IMR-90 (cell line): ENCODE data around the gene CD44. TPM values are rescaled to one million over a fixed set of nuclear protein-coding genes. Genes with fewer than 3 reads are reported as not detected.

Experiments used
- ATAC-seq: fragments of 200-7000 bp; cut with Tn5 transposase; 2 replicates; pipeline ENCODE4 v1.9.1; 2020; ENCODE audit warnings: low read depth, mild to moderate bottlenecking, moderate library complexity
- BruUV-seq: library from RNA; stranded (reverse); fragments of 400-500 nt; replicated peaks from 2 replicates; lab custom pipeline; 2021; lab: Mats Ljungman, UMichigan
- CTCF ChIA-PET: fragments of 300-600 bp; formaldehyde crosslinking; extraction: SDS; loops from one replicate; lab custom pipeline; 2021; ENCODE audit warnings: antibody characterized with exemption; lab: Yijun Ruan, JAX
- POLR2A ChIA-PET: fragments of 300-600 bp; sonication (Branson Sonifier 250); formaldehyde crosslinking; loops from one replicate; lab custom pipeline; 2022; ENCODE audit warnings: antibody characterized with exemption; ENCODE audit not compliant: unreplicated experiment; lab: Charles Lee
- DNase-seq: peaks from one replicate; pipeline ENCODE4 v3.0.0; 2013
- H2AFZ ChIP-seq: replicated peaks from 2 replicates; pipeline ENCODE3; 2013; ENCODE audit warnings: low read length, mild to moderate bottlenecking; ENCODE audit not compliant: poor library complexity
- H2AK5ac ChIP-seq: 2 replicates; pipeline ENCODE4 v1.6.1; 2013; ENCODE audit warnings: low read depth, low read length, inconsistent platforms
- H2AK9ac ChIP-seq: replicated peaks from 2 replicates; pipeline ENCODE3; 2013; ENCODE audit warnings: mild to moderate bottlenecking, low read depth, low read length, moderate library complexity; ENCODE audit not compliant: poor library complexity
- H2BK120ac ChIP-seq: 2 replicates; pipeline ENCODE4 v1.6.1; 2013; ENCODE audit warnings: low read depth, low read length, inconsistent platforms
- H2BK15ac ChIP-seq: 3 replicates; pipeline ENCODE4 v1.6.1; 2013; ENCODE audit warnings: low read depth, low read length, inconsistent platforms
- H2BK20ac ChIP-seq: 2 replicates; pipeline ENCODE4 v1.6.1; 2013; ENCODE audit warnings: low read depth, mild to moderate bottlenecking, inconsistent platforms, low read length, moderate library complexity
- H2BK5ac ChIP-seq: 2 replicates; pipeline ENCODE4 v1.6.1; 2013; ENCODE audit warnings: mild to moderate bottlenecking, low read depth, low read length, inconsistent platforms; ENCODE audit not compliant: poor library complexity, severe bottlenecking
- H3K14ac ChIP-seq: replicated peaks from 2 replicates; pipeline ENCODE4 v1.6.1; 2013; ENCODE audit warnings: low read depth, low read length, inconsistent platforms
- H3K18ac ChIP-seq: 2 replicates; pipeline ENCODE4 v1.6.1; 2013; ENCODE audit warnings: low read depth, low read length, control low read depth
- H3K23ac ChIP-seq: 2 replicates; pipeline ENCODE4 v1.6.1; 2013; ENCODE audit warnings: low read depth, low read length, inconsistent platforms
- H3K27ac ChIP-seq: 2 replicates; pipeline ENCODE4 v1.5.1; 2013; ENCODE audit warnings: mild to moderate bottlenecking, control low read depth, low read length; ENCODE audit not compliant: insufficient read depth
- H3K27me3 ChIP-seq: 2 replicates; pipeline ENCODE4 v1.6.1; 2013; ENCODE audit warnings: low read length; ENCODE audit not compliant: control insufficient read depth, insufficient read depth
- H3K36me3 ChIP-seq: 2 replicates; pipeline ENCODE4 v1.6.1; 2013; ENCODE audit warnings: low read length, mixed read lengths; ENCODE audit not compliant: control insufficient read depth, insufficient read depth
- H3K4ac ChIP-seq: 2 replicates; pipeline ENCODE4 v1.6.1; 2013; ENCODE audit warnings: low read depth, low read length, inconsistent platforms
- H3K4me1 ChIP-seq: 2 replicates; pipeline ENCODE4 v1.6.1; 2013; ENCODE audit warnings: low read length, mixed read lengths; ENCODE audit not compliant: control insufficient read depth, insufficient read depth
- H3K4me2 ChIP-seq: 2 replicates; pipeline ENCODE4 v1.6.1; 2013; ENCODE audit warnings: low read depth, mild to moderate bottlenecking, control low read depth, low read length, moderate library complexity
- H3K4me3 ChIP-seq: 2 replicates; pipeline ENCODE4 v1.5.1; 2013; ENCODE audit warnings: low read depth, mild to moderate bottlenecking, control low read depth, low read length, moderate library complexity; ENCODE audit not compliant: insufficient read depth
- H3K56ac ChIP-seq: 2 replicates; pipeline ENCODE4 v1.6.1; 2013; ENCODE audit warnings: low read length, inconsistent platforms; ENCODE audit not compliant: insufficient read depth; ENCODE audit errors: extremely low read depth
- H3K79me1 ChIP-seq, 2 experiments: 2 replicates each; pipeline ENCODE4 v1.6.1; 2013; ENCODE audit warnings: low read length in 2 of 2, inconsistent platforms in 1 of 2, low read depth in 1 of 2
- H3K9ac ChIP-seq: 2 replicates; pipeline ENCODE4 v1.6.1; 2013; ENCODE audit warnings: low read depth, low read length, control low read depth
- H3K9me1 ChIP-seq: 2 replicates; pipeline ENCODE4 v1.6.1; 2013; ENCODE audit warnings: low read length, inconsistent platforms; ENCODE audit not compliant: insufficient read depth
- H3K9me3 ChIP-seq: 2 replicates; pipeline ENCODE4 v1.6.1; 2013; ENCODE audit warnings: low read length; ENCODE audit not compliant: control insufficient read depth, insufficient read depth
- H4K20me1 ChIP-seq: 2 replicates; pipeline ENCODE4 v1.6.1; 2013; ENCODE audit warnings: low read length, inconsistent platforms; ENCODE audit not compliant: insufficient read depth
- H4K5ac ChIP-seq: 2 replicates; pipeline ENCODE4 v1.6.1; 2013; ENCODE audit warnings: mild to moderate bottlenecking, low read depth, low read length, control low read depth
- H4K8ac ChIP-seq, 2 experiments: 2 replicates each; pipeline ENCODE4 v1.6.1; 2013; ENCODE audit warnings: low read depth in 2 of 2, low read length in 2 of 2, control low read depth in 1 of 2, inconsistent platforms in 1 of 2
- H4K91ac ChIP-seq: 2 replicates; pipeline ENCODE4 v1.6.1; 2013; ENCODE audit warnings: low read depth, low read length, inconsistent platforms; ENCODE audit not compliant: insufficient read depth
- CEBPB ChIP-seq: IDR thresholded peaks from 2 replicates; pipeline ENCODE4 v1.6.1; 2012; ENCODE audit warnings: low read depth, low read length, improper control_type of control experiment
- MAZ ChIP-seq: IDR thresholded peaks from 2 replicates; pipeline ENCODE4 v1.6.1; 2012; ENCODE audit warnings: low read depth, mild to moderate bottlenecking, low read length, improper control_type of control experiment, moderate library complexity, borderline replicate concordance
- MXI1 ChIP-seq: IDR thresholded peaks from 2 replicates; pipeline ENCODE4 v1.6.1; 2012; ENCODE audit warnings: low read depth, mild to moderate bottlenecking, low read length, moderate library complexity, borderline replicate concordance
- WGBS, 2 experiments: methylation state at CpG; one replicate each; pipeline versions ENCODE4 v1.1.5 to v1.1.7; 2013; ENCODE audit warnings: missing lambda C conversion rate in 2 of 2; ENCODE audit not compliant: insufficient read length in 1 of 2; ENCODE audit errors: extremely low coverage in 2 of 2; 5-methylcytosine and 5-hydroxymethylcytosine counted together
- dilution Hi-C: fragments of 300-500 bp; cut with HindIII; formaldehyde crosslinking; loops from one replicate; pipeline ENCODE4 v1.14.3; 2018; ENCODE audit warnings: low sequenced_read_pairs; ENCODE audit not compliant: unreplicated experiment
- in situ Hi-C: fragments of 300-500 bp; cut with MboI; formaldehyde crosslinking; loops from 3 replicates; pipeline ENCODE4 v1.14.3; 2019; ENCODE audit warnings: low sequenced_read_pairs, inconsistent platforms, mixed read lengths
- intact Hi-C: fragments of 100-400 bp; cut with micrococcal nuclease; formaldehyde crosslinking; loops from 2 replicates; pipeline ENCODE4 v1.10.0; 2022
- polyA plus RNA-seq, 3 experiments: library from polyadenylated mRNA; depleted of rRNA; stranded (reverse); fragments of >200 nt; gene quantifications; 2 replicates each; pipeline ENCODE4 v1.2.3, GENCODE V29; 2012; ENCODE audit warnings: low replicate concordance in 1 of 3
- total RNA-seq: library from RNA; depleted of rRNA; stranded (reverse); fragments of >200 nt; gene quantifications from 2 replicates; pipeline ENCODE4 v1.2.3, GENCODE V29; 2012

The CD44 gene
- total and polyA plus RNA-seq, 2 of the 4 experiments (the other 2 are of a cell fraction): 357 to 947 TPM

DNA sequence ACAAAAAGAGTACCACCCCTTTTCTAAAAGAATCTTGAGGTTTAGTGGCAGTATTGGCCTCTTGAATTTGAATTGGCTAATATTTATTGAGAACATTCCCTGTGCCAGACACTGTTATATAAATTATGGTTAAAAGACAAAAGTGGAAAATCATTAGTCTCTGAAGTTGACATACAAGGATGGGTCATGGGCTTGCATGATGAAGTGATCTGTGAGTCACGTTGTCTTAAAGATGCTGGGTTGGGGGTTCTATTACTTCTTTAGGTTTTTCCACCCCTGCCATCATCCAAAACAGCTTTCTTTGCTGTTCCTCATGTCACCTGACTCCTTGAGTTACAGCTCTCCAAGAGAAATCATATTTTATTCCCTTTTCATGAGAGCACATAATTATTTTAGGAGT is 85.0 kb downstream of the CD44 start:
- TF ChIP-seq CEBPB (no peak), MAZ (no peak), MXI1 (no peak)
- Histone ChIP-seq H3K23ac (no peak overlapping the region), H2AK9ac (no peak overlapping the region), H3K9me3 (no peaks in the 10 kb centered on the region), H3K79me1 (peaks cover 17 to 82% of the 10 kb centered on the region in 2 experiments), H2BK120ac (no peak overlapping the region), H3K4me2 (no peak overlapping the region), H2AK5ac (no peak overlapping the region), H3K27ac (no peak overlapping the region), H3K36me3 (peaks cover 67% of the 10 kb centered on the region), H4K8ac (peak overlapping the region in 1 of 2 experiments; percentile 12; a peak in 1 of 4 replicates), H3K9ac (no peak overlapping the region), H2BK15ac (no peak overlapping the region), H4K20me1 (no peaks in the 10 kb centered on the region), H3K9me1 (peaks cover 16% of the 10 kb centered on the region), H3K4ac (no peak overlapping the region), H2AFZ (no peak overlapping the region), H4K91ac (no peak overlapping the region; the same call in 1 of the 2 replicates), H3K18ac (peak overlapping the region; percentile 46; the same call in 1 of the 2 replicates), H2BK20ac (no peak overlapping the region), H3K4me3 (no peak overlapping the region), H2BK5ac (peak overlapping the region; percentile 1), H3K14ac (no peak overlapping the region), H3K56ac (no peak overlapping the region), H3K27me3 (no peaks in the 10 kb centered on the region), H3K4me1 (peaks cover 25% of the 10 kb centered on the region), H4K5ac (no peak overlapping the region)
- DNase-seq (no peak), ATAC-seq (no peak)
- WGBS, 2 experiments: no CpG with 5 or more reads among the region's 1 CpG
- intact Hi-C loops (no loop called here), dilution Hi-C loops (no loop called here), in situ Hi-C loops (no loop called here)
- POLR2A ChIA-PET: no interaction called here
- BruUV-seq: no TSS peak
- CTCF ChIA-PET: no interaction called here
